ENCODE results near the gene MAG.

DNA sequence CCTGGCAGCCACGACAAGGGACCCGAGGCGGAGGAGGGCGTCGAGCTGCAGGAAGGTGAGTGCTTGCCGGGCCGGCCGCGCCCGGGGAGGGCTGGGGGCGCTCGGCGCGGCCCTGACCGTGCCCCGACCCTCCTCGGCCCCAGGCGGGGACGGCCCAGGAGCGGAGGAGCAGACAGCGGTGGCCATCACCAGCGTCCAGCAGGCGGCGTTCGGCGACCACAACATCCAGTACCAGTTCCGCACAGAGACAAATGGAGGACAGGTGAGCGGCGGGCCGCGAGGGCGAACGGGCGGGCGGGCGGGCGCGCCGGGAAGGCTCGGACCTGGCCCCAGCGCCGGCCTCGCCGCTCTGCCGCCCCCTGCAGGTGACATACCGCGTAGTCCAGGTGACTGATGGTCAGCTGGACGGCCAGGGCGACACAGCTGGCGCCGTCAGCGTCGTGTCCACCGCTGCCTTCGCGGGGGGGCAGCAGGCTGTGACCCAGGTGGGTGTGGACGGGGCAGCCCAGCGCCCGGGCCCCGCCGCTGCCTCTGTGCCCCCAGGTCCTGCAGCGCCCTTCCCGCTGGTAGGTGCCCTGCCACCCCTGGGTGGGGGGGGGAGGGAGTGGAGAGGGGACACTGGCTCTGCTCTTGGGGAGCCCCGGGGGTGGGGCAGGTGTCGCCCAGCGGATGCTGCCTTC, 22.4 kb upstream of the MAG start:
- peak; percentile 46 to 72 (median 66) for TF ChIP-seq CTCF (IDR thresholded peaks at IDR 0.05; ENCODE audit: control extremely low read depth in 1 of 3, insufficient read depth in 1 of 3, low read depth in 1 of 3, low read length in 3 of 3)
- no peak for TF ChIP-seq NRF1 (IDR thresholded peaks at IDR 0.05; ENCODE audit: low read depth, low read length)
- no peak for TF ChIP-seq GTF2F1 (IDR thresholded peaks at IDR 0.05; ENCODE audit: borderline replicate concordance, low read depth, low read length)
- peak; percentile 65 for TF ChIP-seq TAF1 (IDR thresholded peaks at IDR 0.05; ENCODE audit: low read depth, low read length)
- TF ChIP-seq RNF2 (IDR thresholded peaks at IDR 0.05; ENCODE audit: borderline replicate concordance, low read depth, low read length, missing control alignments, poor library complexity, severe bottlenecking) = no peak
- TF ChIP-seq SP1 (IDR thresholded peaks at IDR 0.05; ENCODE audit: low read depth, low read length) = 0 out of 2 replicates have a peak, but pooled peaks have one; percentile 9
- TF ChIP-seq CREB1 (IDR thresholded peaks at IDR 0.05) = peak; percentile 68
- TF ChIP-seq EZH2 (IDR thresholded peaks at IDR 0.05; ENCODE audit: low read depth, low read length, severe bottlenecking) = no peak
- TF ChIP-seq USF2 (IDR thresholded peaks at IDR 0.05; ENCODE audit: low read length) = peak; percentile 17; the same call in 1 of the 2 replicates
- TF ChIP-seq POLR2A (IDR thresholded peaks at IDR 0.05; ENCODE audit: control extremely low read depth in 1 of 2, low read depth in 2 of 2, low read length in 2 of 2) = peak in 1 of 2 experiments; percentile 50; a peak in 2 of 3 replicates
- TF ChIP-seq ZNF274 (IDR thresholded peaks at IDR 0.05; ENCODE audit: borderline replicate concordance, extremely low read depth, low read length) = no peak

Measured in H1 (cell line).